Gastroesophageal sphincter (tissue), 3 donors: ENCODE measurements around the gene ADAMTSL3.

ENCODE experiments used
- EP300 ChIP-seq: sonication (generic); formaldehyde crosslinking; IDR thresholded peaks from one replicate; pipeline ENCODE4 v1.6.1; 2017; ENCODE audit warnings: antibody characterized with exemption, mild to moderate bottlenecking
- POLR2A ChIP-seq, 2 donors: fragments of 450-650 bp; IDR thresholded peaks; one replicate each; pipeline ENCODE4 v1.6.1; 2017; ENCODE audit warnings: antibody characterized with exemption in 2 of 2, mild to moderate bottlenecking in 2 of 2, moderate library complexity in 1 of 2
- POLR2AphosphoS5 ChIP-seq: sonication (generic); formaldehyde crosslinking; IDR thresholded peaks from one replicate; pipeline ENCODE4 v1.6.1; 2017; ENCODE audit warnings: antibody characterized with exemption
- TF ChIP-seq, protein P1 (sequence below), 4 experiments: fragments of 200-600 bp in 2 of 4; fragments of 450-650 bp in 2 of 4; sonication (generic) in 1 of 4; IDR thresholded peaks; one replicate each; pipeline ENCODE4 v1.5.1; 2017 to 2019; ENCODE audit warnings: antibody characterized with exemption in 4 of 4, mild to moderate bottlenecking in 2 of 4, moderate library complexity in 2 of 4

DNA sequence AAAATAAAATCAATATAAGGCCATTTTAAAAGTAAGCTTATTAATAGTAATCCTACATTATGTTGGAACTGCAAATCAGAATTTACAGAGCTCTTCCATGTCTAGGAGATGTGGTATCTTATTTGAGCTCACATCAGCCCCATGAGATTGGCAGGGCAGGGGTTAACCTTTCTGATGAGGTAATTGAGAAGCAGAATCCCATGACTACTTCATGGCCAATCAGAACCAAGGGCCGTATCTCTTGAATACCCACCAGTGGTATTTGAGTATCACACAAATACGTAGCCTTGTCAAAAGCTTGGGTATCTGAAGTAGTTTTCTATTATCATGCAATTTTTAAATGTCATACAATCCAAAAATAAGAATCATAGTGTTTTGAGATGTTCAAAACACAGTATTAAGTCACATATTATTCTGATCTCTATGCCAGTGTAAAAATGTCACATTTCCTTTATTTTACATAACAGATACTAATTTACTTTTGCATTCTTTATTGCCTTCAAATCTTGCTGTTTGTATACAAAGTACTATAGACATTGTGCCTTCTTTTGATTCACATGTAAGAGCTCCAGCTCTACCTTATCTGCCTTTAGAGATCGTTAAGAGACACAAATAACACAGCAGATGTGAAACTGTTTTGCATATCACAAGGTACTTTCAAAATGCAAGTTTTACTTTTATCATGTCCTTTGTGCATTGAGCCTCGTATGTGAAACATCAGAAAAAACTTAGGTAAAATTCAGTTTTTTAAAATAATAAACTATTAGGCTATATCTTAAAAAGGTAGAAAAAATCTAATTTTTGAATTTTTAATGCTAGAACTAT lies 329.9 kb downstream of the ADAMTSL3 start:
- TF ChIP-seq, protein P1, sequence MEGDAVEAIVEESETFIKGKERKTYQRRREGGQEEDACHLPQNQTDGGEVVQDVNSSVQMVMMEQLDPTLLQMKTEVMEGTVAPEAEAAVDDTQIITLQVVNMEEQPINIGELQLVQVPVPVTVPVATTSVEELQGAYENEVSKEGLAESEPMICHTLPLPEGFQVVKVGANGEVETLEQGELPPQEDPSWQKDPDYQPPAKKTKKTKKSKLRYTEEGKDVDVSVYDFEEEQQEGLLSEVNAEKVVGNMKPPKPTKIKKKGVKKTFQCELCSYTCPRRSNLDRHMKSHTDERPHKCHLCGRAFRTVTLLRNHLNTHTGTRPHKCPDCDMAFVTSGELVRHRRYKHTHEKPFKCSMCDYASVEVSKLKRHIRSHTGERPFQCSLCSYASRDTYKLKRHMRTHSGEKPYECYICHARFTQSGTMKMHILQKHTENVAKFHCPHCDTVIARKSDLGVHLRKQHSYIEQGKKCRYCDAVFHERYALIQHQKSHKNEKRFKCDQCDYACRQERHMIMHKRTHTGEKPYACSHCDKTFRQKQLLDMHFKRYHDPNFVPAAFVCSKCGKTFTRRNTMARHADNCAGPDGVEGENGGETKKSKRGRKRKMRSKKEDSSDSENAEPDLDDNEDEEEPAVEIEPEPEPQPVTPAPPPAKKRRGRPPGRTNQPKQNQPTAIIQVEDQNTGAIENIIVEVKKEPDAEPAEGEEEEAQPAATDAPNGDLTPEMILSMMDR (IDR thresholded peaks at IDR 0.05), result no peak
- TF ChIP-seq POLR2AphosphoS5, result no peak
- TF ChIP-seq EP300, result no peak
- no peak for TF ChIP-seq POLR2A (IDR thresholded peaks at IDR 0.05)
